Skin epidermis (tissue), 12 donors: Measurements from ENCODE around the gene KCNF1.

Experiments
- H3K27ac ChIP-seq, 21 experiments: fragments of 200-600 bp; sonication (generic) in 11 of 21; one replicate each; pipeline ENCODE4 v1.5.0; 2020; ENCODE audit warnings: mild to moderate bottlenecking in 3 of 21, inconsistent platforms in 2 of 21, moderate library complexity in 2 of 21
- H3K4me3 ChIP-seq, 7 experiments: fragments of 200-600 bp; sonication (generic) in 2 of 7; one replicate each; pipeline ENCODE4 v1.5.0; 2020; ENCODE audit warnings: inconsistent platforms in 2 of 7, mild to moderate bottlenecking in 2 of 7, moderate library complexity in 1 of 7

The KCNF1 gene

DNA sequence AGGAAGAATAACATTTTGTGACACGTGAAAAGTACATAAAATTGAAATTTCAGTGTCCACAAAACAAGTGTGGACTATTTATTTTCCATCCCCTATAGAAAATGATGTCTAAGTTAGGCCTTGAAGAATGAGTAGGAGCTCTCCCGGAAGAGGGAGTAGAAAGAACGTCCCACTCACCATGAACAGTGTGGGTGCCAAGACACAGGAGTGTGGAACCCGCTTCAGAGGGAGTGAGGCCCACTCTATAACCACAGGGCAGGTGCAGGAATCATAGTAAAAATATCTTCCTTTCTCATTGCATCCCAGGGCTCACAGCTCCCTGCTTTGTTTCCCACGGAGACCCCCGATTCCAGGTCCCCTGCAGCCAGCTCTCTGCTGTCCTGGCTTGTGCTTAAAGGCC is 5.2 kb downstream of the KCNF1 start:
- no peak overlapping the region for H3K27ac ChIP-seq

GRCh38 chr2:10917927-10918326 is 6.2 kb downstream of the KCNF1 start:
- Histone ChIP-seq H3K4me3 (no peak overlapping the region), H3K27ac (no peak overlapping the region)

More for the DNA sequence above, 5.2 kb downstream of the KCNF1 start:
- H3K4me3 ChIP-seq: no peak overlapping the region

GRCh38 chr2:10918661-10919409 is 7.1 kb downstream of the KCNF1 start:
- H3K27ac ChIP-seq: no peak overlapping the region
- no peak overlapping the region for H3K4me3 ChIP-seq

GRCh38 chr2:10919410-10919770 is 7.7 kb downstream of the KCNF1 start:
- H3K4me3 ChIP-seq: no peak overlapping the region
- no peak overlapping the region for H3K27ac ChIP-seq

DNA sequence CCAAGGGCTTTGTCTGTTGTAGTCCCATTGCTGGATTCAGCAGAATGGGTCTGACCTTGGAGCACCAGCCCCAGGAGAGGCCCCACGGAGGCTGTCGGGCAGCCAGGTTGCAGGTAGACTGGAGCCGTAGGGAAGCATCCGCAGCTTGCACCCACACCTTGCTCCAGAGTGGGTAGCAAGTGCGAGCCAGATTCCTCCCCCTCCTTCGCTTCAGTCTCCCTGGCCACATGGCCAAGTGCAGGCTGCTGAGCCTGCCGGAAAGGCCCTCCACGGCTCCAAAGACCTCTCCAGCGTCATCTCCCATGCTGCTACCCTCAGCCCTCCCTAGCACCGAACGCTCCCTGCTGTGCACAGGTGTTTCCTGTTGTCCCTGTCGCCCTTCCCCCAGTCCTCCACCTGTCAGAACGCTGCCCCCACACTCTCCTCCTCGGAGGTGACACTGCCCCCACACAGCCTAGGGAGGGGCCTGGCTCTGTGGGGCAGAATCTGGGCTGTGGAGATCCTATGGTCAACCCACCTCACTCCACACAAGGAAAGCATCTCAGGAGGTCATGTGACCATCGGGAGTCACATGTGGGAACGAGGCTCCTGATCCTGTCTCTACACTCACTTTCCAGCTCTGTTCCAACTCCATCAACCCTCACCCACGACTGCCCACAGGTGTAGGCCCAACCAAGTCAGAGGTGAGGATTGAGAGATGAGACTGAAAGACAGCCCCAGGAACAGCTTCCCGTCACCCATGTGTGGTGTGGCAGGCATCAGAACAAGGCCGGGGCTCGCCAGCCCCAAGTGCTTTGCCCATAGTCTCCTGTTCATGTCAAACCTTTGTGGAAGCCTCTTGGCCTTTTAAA is 8.3 kb downstream of the KCNF1 start:
- Histone ChIP-seq H3K27ac (no peak overlapping the region), H3K4me3 (no peak overlapping the region)

DNA sequence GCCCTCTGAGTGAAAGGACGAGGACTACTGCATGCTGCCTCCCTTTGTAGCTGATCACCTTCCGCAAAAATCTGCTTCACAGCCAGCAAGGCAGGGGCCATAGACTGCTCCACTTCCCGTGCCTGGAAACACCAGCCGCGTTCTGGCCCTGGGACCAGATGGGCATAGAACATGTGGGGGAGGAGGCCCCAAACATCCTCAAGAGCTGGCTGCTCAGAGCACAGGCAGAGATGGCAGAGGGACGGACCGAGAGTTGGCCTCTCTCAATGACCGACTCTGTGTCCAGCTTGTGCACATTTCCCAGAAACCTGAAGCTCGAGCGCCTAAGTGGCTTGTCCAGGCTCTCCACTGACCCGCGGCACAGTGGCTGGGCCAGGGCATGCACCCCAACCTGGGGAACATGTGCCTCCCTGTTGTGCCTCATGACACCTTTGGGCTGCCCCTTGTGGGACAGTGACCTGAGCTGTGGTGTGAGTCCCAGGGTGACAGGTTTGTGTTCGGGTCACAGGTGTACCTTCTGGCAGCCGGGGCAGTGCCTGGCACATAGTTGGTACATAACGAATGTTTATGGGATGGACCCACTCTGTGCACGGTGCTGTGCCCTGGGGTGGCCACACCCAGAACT is 9.1 kb downstream of the KCNF1 start:
- no peak overlapping the region for H3K4me3 ChIP-seq
- no peak overlapping the region for H3K27ac ChIP-seq

DNA sequence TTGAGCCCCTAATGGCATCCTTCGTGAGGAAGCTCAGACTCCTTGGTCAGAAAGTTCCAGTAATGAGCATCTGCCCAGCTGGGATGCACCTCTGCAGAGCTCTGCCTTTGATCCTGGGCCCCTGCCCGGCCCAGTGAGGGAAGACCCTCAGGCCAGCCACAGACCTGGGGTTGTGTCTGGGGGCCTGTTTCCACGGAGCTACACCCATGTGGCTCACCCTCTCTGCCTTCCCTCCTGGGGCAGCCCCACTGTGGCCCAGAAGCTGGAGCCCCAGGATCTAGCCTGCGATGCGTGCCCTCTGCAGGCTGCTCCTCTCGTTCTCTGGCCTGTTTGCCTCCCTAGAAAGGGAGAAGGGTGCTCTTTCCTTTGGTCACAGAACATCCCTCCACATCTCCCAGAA is 9.8 kb downstream of the KCNF1 start:
- H3K4me3 ChIP-seq: no peak overlapping the region
- no peak overlapping the region for H3K27ac ChIP-seq

DNA sequence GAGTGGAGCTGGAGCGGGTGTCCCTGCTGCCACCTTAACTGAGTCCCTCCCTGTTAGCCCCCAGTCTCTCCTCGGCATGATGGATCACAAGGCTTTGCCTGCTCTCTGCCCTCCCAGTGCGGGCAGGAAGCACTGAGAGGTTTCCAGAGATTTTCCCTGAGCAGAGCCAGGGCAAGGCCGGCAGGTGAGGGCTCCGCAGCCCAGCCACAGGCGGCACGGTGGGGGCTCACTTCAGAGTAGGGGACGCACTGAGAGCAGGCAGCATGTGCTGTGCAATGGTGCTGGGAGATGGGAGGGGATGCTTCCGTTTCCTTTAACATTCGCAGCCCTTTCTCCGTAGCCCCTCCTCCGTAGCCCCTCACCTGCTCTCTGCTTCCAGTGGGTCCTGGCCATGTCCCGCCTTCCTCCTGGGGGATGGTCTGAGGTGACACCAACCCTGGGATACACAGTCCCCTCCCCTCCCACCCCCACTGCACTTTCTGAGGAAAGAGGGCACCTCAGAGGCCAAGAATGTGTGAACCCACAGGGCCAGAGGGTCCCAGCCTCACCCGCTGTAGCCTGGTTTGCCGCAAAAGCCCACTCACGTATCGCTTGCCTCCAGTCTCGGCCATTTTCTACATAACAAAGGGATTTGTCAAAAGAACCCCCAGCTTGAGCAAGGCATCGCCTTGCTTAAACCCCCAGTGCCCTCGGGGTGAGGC is 10.7 kb downstream of the KCNF1 start:
- no peak overlapping the region for H3K27ac ChIP-seq
- H3K4me3 ChIP-seq: no peak overlapping the region

GRCh38 chr2:10923008-10923375 is 11.3 kb downstream of the KCNF1 start:
- no peak overlapping the region for H3K27ac ChIP-seq
- H3K4me3 ChIP-seq: no peak overlapping the region

GRCh38 chr2:10923965-10924364 is 12.2 kb downstream of the KCNF1 start:
- Histone ChIP-seq H3K27ac (no peak overlapping the region), H3K4me3 (no peak overlapping the region)

DNA sequence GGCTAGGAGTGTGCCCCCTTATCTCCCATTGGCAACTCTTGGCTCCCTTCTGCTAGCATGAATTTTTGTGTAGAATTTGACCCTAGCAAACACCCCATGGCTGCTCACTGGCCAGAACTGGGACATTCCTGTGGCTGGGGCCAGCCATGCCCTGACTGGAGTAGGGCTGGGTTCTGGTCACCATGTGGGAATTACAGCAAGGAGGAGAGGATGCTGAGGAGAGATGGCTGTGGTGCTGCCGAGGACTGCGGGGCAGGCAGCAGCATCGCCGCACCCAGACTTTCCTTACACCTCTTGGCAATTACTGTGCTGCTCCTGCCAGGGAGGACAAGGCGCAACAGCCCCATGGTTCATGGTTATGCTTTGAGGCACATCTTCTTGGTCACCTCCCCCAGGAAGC is 12.7 kb downstream of the KCNF1 start:
- H3K27ac ChIP-seq: no peak overlapping the region
- H3K4me3 ChIP-seq: no peak overlapping the region

DNA sequence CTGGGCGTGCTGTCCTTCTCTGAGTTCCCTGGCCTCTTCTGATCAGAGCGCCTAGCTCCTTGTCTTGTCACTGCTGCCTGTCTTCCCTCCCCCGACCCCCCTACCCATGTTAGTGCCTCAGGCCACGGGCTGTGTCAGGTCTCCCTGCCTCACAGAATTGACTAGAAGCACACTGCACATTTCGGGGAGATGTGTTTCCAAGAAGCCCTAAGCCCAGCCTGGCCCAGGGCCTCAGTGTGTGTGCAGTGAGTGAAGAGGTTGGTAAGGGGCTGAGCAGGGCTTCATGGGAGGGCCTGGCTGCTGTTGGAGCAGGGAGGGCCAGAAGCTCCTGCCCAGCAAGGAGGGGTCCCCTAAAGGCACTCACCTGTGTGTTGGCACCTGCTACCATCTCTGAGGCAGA is 13.1 kb downstream of the KCNF1 start:
- no peak overlapping the region for H3K27ac ChIP-seq

DNA sequence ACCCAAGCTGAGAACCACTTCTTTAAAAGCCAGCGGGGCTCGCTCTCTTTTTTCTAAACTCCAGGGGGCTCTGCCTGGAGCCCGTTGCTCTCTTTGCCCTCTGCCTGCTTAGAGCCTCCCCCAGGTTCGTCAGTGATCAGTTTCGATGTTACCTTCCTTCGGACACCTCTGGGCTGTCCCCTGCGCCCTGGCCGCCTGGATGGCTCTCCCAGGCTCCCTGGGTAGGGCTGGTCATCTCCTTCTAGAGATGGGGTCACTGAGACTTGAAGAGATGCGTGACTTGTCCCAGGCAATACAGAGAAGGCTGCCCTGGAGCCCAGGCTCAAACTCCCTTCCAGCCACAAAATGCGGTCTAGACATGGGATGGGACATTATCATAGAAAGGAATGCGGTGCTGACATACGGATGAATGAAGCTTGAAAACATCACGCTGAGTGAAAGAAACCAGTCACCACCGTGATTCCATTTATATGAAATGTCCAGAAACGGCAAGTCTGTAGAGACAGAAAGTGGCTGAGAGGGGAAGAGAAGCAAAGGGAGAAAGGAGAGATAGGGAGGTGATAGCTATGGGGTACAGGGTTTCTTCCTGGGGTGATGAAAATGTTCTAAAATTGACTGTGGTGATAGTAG is 14.6 kb downstream of the KCNF1 start:
- no peak overlapping the region for H3K27ac ChIP-seq
- H3K4me3 ChIP-seq: no peak overlapping the region

More for the DNA sequence above, 13.1 kb downstream of the KCNF1 start:
- H3K4me3 ChIP-seq: no peak overlapping the region

DNA sequence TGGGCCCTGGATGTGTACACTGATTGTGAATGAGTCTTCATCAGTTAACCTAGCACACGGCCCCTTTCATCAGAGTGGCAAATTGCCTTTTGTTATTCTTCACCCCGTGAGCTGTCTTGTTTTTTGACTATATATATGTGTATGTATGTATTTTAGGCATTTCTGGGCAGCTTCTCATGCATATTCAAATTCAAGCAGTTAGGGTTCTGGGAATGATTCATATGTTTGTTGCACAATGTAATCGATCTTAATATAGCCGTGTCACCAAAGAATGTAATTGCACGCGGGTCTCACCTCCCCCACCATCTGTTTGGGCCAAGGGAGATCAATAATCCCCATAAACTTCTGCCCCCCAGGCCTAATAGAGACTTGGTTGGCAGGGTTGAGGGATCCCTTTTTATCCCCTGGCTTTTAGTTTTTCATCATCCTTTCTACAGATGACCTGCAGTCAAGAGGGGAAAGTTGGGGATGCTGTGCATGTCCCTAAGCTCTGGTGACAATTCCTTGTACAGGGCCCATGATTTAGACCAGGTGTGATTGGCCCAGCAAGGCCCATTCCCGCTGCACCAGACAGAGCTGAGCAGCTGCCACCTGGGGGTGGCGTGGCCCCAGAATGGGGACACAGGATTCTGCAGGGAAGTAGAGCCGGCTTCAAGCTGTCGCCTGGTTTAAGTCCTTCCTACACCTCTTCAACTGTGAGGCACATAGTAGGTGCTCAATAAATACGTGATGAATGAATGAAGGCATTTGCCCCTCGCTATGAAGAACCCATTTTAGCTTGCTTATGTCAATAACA is 19.2 kb downstream of the KCNF1 start:
- Histone ChIP-seq H3K27ac (no peak overlapping the region), H3K4me3 (no peak overlapping the region)

DNA sequence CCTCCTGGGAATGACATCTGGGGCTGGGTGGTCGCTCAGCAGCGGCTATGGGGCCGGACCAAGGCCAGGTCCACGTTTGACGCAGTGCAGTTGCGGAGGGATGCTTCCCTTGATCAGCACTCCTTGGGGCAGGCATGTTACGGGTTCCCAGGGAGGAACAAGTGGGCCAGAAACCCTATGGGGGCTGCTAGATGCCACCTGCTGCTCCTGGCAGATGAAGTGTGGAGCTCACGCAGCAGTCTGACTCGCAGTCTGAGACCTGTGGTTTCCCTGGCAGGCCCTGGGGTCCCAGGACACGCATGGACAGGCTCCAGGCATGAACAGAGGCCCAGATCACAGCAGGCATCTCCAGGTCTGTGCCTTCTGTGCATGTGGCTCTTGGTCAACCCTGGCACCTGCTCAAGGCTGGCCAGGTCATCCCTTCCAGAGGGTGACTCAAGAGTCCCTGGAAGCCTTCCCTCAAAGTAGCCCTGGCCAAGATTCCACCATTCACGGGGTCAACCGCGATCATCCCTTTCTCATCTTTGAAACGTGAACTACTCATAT is 20.0 kb downstream of the KCNF1 start:
- H3K27ac ChIP-seq: no peak overlapping the region
- no peak overlapping the region for H3K4me3 ChIP-seq

DNA sequence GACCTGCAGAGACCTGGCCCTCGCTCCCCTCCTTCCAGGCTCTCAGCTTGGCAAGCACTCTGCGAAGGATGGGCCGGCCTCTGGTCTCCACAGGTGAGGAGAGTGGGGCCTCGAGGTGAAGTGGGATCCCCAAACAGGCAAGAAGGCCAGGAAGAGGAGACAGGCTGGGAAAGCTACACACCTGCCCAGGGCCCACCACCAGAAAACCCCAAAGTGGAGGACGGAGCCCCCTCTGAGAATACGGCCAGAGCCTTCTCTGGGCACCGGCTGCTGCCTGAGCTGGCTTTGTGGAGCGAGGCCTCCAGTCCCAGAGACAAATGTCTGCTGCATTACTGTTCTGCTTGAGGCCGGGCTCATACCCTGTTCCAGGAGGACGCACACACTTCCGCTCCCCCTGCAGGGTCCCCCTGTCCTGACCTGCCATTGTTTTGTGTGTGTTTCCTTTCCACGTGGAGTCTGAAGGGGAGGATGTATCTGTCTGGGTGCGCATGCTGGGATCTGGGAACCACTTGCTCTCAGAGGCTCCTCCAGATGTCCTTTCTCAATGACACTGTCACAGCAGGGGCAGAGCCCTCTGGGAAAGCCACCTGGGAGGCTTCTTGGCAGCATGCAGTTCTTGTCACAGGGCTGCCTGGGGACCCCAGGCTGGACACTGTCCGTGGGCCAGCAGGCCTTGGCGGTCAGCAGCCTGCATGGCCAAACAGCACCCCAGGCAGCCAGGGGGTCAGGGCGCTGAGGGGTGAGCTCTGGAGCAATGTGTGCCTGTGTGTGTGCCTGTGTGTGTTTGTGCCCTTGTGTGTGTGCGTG is 20.8 kb downstream of the KCNF1 start:
- H3K27ac ChIP-seq: no peak overlapping the region

DNA sequence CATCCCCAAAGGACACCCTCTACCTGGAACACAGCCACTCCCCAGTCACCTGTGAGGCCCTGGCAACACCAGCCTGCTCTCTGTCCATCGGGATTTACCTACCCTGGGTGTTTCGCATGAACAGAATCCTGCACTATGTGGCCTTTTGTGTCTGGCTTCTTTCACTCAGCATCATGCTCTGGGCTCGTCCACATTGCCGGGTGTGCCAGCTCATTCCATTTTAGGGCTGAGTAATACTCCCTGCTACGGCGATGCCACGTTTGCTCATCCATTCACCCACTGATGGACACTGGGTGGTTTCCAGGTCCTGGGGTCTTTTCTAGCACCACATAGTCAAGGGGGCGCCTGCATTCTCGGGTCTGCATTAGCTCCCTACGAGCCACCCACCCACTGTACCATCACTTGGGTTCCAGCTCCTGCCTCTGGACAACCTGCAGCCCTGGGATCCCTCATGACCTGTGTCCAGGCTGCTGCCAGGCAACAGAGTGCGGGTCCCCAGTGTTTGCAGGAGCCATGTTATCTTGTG is 22.0 kb downstream of the KCNF1 start:
- no peak overlapping the region for H3K4me3 ChIP-seq

More for the DNA sequence above, 20.8 kb downstream of the KCNF1 start:
- no peak overlapping the region for H3K4me3 ChIP-seq

More for the DNA sequence above, 22.0 kb downstream of the KCNF1 start:
- H3K27ac ChIP-seq: no peak overlapping the region
